Thoracic aorta (tissue), 2 donors: ENCODE data around the gene GABRE. TPM values are rescaled to one million over a fixed set of nuclear protein-coding genes. Genes with fewer than 3 reads are reported as not detected.

Experiments used
- ATAC-seq: fragments of 150-250 bp; one replicate; pipeline ENCODE4 v1.8.0; 2017; ENCODE audit warnings: low read depth; ENCODE audit not compliant: insufficient number of reproducible peaks, low FRiP score
- DNase-seq: peaks from one replicate; pipeline ENCODE4 v3.0.0-alpha.2; 2020; ENCODE audit warnings: low spot score
- H3K27ac ChIP-seq, 2 donors: fragments of 200-600 bp; sonication (generic); 1 replicate in 1 of 2; 2 replicates in 1 of 2; pipeline ENCODE4 v1.5.1; 2016; ENCODE audit warnings: mild to moderate bottlenecking in 2 of 2, moderate library complexity in 2 of 2
- H3K27me3 ChIP-seq: fragments of 200-600 bp; sonication (generic); replicated peaks from 2 replicates; pipeline ENCODE4 v1.6.0; 2016; ENCODE audit warnings: mild to moderate bottlenecking; ENCODE audit not compliant: insufficient read depth
- H3K36me3 ChIP-seq: fragments of 200-600 bp; sonication (generic); one replicate; pipeline ENCODE4 v1.5.1; 2016
- H3K4me1 ChIP-seq, 2 donors: fragments of 200-600 bp; sonication (generic); 1 replicate in 1 of 2; 2 replicates in 1 of 2; pipeline versions ENCODE4 v1.5.1 to v1.6.0; 2016; ENCODE audit warnings: low read depth in 2 of 2, mild to moderate bottlenecking in 1 of 2; ENCODE audit not compliant: control insufficient read depth in 1 of 2
- H3K4me3 ChIP-seq: fragments of 200-600 bp; sonication (generic); 2 replicates; pipeline ENCODE4 v1.5.1; 2016; ENCODE audit warnings: mild to moderate bottlenecking
- H3K9me3 ChIP-seq: fragments of 200-600 bp; sonication (generic); 2 replicates; pipeline ENCODE4 v1.5.1; 2016
- CTCF ChIP-seq: fragments of 200-600 bp; sonication (generic); IDR thresholded peaks from one replicate; pipeline ENCODE4 v1.5.1; 2019; ENCODE audit warnings: antibody characterized with exemption
- total RNA-seq, 2 donors: library from RNA; depleted of rRNA; stranded (reverse); fragments of >200 nt; gene quantifications; one replicate each; pipeline versions ENCODE4 v1.1.0 to v1.2.3, GENCODE V29; 2016

GABRE gene
- total RNA-seq, 2 donors from 2014 or later = 40.9 to 286 TPM

- no peaks in the 10 kb centered on the region for H3K4me1 ChIP-seq
- H3K36me3 ChIP-seq = no peaks in the 10 kb centered on the region
- no peaks in the 10 kb centered on the region for H3K27me3 ChIP-seq
- no peaks in the 10 kb centered on the region for H3K9me3 ChIP-seq
- H3K4me3 ChIP-seq = no peak overlapping the region
- H3K27ac ChIP-seq = no peak overlapping the region
- no peak for DNase-seq
- no peak for TF ChIP-seq CTCF
- no peak for ATAC-seq
Observed at GRCh38 chrX:151994476-151994875, 20.0 kb upstream of the GABRE start.

GRCh38 chrX:151988706-151989299, 14.3 kb upstream of the GABRE start:
- Histone ChIP-seq H3K36me3 (no peaks in the 10 kb centered on the region), H3K27me3 (no peaks in the 10 kb centered on the region), H3K4me3 (no peak overlapping the region)

GRCh38 chrX:151987108-151987507, 12.6 kb upstream of the GABRE start:
- Histone ChIP-seq H3K27ac (no peak overlapping the region), H3K4me1 (peaks cover 0 to under 1% of the 10 kb centered on the region in 2 donors), H3K27me3 (no peaks in the 10 kb centered on the region), H3K36me3 (no peaks in the 10 kb centered on the region), H3K4me3 (no peak overlapping the region), H3K9me3 (no peaks in the 10 kb centered on the region)
- ATAC-seq = no peak
- DNase-seq = no peak
- no peak for TF ChIP-seq CTCF

More at GRCh38 chrX:151988706-151989299, 14.3 kb upstream of the GABRE start:
- no peak for DNase-seq
- Histone ChIP-seq H3K27ac (no peak overlapping the region), H3K9me3 (no peaks in the 10 kb centered on the region), H3K4me1 (no peaks in the 10 kb centered on the region)
- no peak for ATAC-seq
- no peak for TF ChIP-seq CTCF

- H3K36me3 ChIP-seq = no peaks in the 10 kb centered on the region
- DNase-seq = no peak
- ATAC-seq = no peak
- no peaks in the 10 kb centered on the region for H3K27me3 ChIP-seq
- H3K4me3 ChIP-seq = no peak overlapping the region
- H3K9me3 ChIP-seq = no peaks in the 10 kb centered on the region
- H3K4me1 ChIP-seq = peaks cover 0 to 5% of the 10 kb centered on the region in 2 donors
- TF ChIP-seq CTCF = no peak
- no peak overlapping the region for H3K27ac ChIP-seq
Observed at GRCh38 chrX:151985955-151986354, 11.5 kb upstream of the GABRE start.

GRCh38 chrX:151985531-151985930, 11.1 kb upstream of the GABRE start:
- DNase-seq (no peak), ATAC-seq (no peak)
- no peak for TF ChIP-seq CTCF

More at GRCh38 chrX:151985531-151985930, 11.1 kb upstream of the GABRE start:
- no peaks in the 10 kb centered on the region for H3K27me3 ChIP-seq
- no peaks in the 10 kb centered on the region for H3K36me3 ChIP-seq
- H3K27ac ChIP-seq = no peak overlapping the region
- H3K9me3 ChIP-seq = no peaks in the 10 kb centered on the region
- no peak overlapping the region for H3K4me3 ChIP-seq
- H3K4me1 ChIP-seq = peaks cover 0 to 5% of the 10 kb centered on the region in 2 donors
